ENCODE measurements around the gene UPF1.

- no peak for TF ChIP-seq POLR2A (IDR thresholded peaks at IDR 0.05)
- no peak for TF ChIP-seq CTCF (IDR thresholded peaks at IDR 0.05)
Measured at GRCh38 chr19:18861917-18862316, 30.2 kb downstream of the UPF1 start.

All from Peyer's patch (tissue), 4 donors.